CD4-positive, alpha-beta T cell treated with Interleukin-4 for 4 hours (primary cell): ENCODE data around the gene KLHL11.
"Not testable (repeated sequence)": the region's sequence is repeated elsewhere in the genome, so short reads cannot be mapped to it uniquely, and the experiment has no call there.

ENCODE experiments used
- DNase-seq: peaks from one replicate; pipeline ENCODE4 v3.0.0-alpha.2; 2020

Gene KLHL11

GRCh38 chr17:41888332-41888965 lies 23.2 kb upstream of the KLHL11 start:
- no peak for DNase-seq

GRCh38 chr17:41885733-41886132 lies 20.5 kb upstream of the KLHL11 start:
- no peak for DNase-seq

GRCh38 chr17:41882756-41883155 lies 17.5 kb upstream of the KLHL11 start:
- no peak for DNase-seq

- no peak for DNase-seq
Observed at GRCh38 chr17:41880130-41880529, 14.9 kb upstream of the KLHL11 start.

DNA sequence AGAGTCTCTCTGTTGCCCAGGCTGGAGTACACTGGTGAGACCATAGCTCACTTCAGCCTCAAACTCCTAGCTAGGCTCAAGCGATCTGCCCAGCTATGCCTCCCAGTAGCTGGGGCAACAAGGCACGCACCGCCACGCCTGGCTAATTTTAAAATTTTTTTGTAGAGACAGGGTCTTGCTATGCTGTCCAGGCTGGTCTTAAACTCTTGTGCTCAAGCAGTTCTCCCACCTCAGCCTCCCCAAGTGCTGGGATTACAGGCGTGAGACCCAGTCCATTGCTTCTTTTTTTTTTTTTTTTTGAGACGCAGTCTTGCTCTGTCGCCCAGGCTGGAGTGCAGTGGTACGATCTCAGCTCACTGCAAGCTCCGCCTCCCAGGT lies 9.1 kb upstream of the KLHL11 start:
- DNase-seq = not testable (repeated sequence)

DNA sequence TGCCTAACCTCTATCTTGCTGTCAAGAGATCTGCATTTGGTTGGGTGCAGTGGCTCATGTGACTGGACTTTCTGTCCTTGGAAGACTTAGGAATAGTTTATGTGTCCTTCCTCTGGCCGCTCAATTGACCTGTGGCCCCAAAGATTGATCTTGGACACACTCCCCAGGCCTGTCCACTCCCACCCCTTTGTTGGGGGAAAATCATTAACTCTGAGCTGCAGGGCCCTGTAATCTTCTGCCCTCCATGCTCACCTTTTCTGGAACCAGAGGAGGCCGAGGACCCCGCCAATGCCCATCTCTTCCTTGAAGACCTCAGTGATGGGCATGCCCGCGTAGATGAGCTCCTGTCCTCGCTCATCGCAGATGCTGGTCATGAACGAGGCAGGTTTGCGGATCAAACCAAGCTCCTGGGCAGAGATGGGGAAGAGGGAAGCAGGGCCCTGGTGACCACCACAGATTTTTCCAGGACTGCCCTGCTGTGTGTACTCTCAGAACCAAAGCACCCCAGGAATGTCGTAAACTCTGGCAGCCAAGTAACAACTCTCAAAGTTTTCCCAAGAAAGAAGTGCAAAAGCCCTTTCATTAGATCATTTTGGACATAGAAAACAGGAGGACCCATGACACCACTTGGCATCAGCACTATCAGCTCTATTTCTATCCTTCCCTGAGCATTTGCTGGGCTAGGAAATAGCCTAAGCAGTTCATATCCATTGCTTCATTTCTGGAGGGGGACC lies 8.5 kb upstream of the KLHL11 start:
- no peak for DNase-seq

GRCh38 chr17:41871789-41872188 lies 6.6 kb upstream of the KLHL11 start:
- DNase-seq = no peak

GRCh38 chr17:41870627-41871026 lies 5.4 kb upstream of the KLHL11 start:
- no peak for DNase-seq

DNA sequence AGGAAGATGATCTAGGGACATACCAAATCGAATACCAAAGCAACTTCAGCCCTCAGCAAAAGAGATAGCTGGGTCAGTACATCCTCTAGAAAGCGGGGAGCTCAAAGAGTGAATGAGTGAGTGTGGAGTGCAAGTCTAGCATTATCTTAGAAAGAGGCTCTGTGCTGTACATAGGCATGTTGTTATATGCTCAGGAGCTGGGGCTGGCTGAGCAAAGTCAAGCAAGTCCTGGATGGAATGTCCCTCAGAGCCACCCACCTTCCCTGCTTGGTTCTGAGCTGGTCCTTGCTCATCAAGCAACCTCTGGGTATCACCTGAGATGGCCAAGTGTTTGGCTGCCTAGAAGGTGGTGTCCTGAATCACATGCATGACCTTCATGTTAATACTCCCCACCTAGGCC lies 4.9 kb upstream of the KLHL11 start:
- no peak for DNase-seq

- no peak for DNase-seq
Observed at GRCh38 chr17:41869426-41869825, 4.2 kb upstream of the KLHL11 start.

- peak; percentile 20 for DNase-seq
Observed at GRCh38 chr17:41868568-41868967, 3.3 kb upstream of the KLHL11 start.

GRCh38 chr17:41865596-41865893 lies 322 bp upstream of the KLHL11 start:
- DNase-seq = no peak

DNA sequence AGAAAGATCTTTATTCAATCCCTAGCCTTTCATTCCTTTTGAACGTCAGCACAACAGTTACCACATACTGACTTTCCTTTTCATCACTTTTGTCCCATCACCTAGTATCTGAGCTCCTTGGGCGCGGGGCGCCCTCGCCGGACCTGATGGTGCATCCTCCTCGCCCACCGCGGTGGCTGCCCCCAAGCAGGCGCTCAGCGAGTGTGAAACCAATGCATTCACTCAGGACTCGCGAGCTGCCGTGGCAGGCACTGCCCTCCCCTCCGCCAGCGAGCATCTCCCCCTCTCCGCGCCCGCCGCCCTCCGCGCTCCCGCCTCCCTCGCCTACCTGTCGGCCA lies 756 bp downstream of the KLHL11 start:
- peak; percentile 58 for DNase-seq

- DNase-seq = no peak
Observed at GRCh38 chr17:41863074-41863848, 2.0 kb downstream of the KLHL11 start.

DNA sequence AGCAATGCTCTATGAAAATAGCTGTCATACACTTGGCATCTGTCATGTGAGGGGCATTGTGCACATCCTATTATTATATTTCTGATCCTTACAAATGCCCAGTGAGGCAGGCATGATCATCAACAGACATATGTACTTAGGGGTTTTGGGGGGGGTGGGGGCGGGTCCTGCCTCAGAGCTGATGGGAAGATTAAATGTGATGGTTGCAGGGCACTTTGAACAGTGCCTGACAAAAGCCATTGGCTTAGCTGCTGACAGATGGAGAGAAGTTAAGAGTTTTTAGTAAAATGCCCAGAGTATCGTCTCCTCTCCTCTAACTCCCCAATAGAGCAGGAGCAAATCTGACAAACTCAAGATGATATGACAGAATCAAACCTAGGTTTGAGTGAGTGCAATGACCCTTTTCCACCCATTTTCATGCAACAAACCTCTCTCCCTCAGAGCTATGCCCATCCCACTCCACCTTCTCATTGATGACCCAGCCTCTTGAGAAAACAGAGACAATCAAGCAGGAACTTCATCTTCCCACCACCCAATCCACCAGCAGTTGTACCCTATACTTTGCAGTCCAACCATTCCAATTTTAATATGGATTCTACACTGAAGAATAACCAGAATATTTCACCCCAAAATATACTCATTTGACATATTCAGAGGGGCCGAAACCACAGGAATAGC lies 4.8 kb downstream of the KLHL11 start:
- DNase-seq = no peak

- DNase-seq = not testable (repeated sequence)
Observed at GRCh38 chr17:41851382-41851781, 13.8 kb downstream of the KLHL11 start.

- no peak for DNase-seq
Observed at GRCh38 chr17:41849251-41849990, 15.8 kb downstream of the KLHL11 start.

DNA sequence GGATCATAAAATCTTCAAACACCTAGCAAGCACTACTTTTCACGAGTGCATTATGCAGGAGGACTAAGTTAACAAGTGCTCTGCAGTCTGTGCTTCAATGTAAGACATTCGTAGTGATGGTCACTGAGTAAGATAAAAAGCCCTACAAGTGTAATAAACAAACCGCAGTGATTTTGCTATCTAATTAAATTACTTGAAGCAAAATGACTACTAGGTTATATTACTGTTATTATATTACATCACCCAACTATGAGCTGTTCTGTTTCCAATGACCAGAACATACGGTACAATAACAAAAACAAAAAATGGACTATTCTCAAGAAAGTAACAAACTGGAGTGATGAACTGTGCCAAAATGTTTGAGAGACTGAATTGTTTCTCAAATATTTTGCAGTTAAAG lies 16.4 kb downstream of the KLHL11 start:
- no peak for DNase-seq

GRCh38 chr17:41844971-41845370 lies 20.3 kb downstream of the KLHL11 start:
- DNase-seq = no peak

DNA sequence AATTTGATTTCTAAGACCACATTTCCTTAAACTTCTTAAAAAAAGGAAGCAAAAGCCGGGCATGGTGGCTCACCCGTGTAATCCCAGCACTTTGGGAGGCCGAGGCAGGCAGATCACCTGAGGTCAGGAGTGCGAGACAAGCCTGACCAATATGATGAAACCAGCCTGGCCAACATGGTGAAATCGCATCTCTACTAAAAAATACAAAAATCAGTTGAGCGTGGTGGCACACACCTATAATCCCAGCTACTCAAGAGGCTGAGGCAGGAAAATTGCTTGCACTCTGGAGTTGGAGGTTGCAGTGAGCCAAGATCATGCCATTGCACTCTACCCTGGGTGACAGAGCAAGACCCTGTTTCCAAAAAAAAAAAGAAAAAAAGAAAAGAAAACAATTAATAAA lies 24.4 kb downstream of the KLHL11 start:
- DNase-seq = not testable (repeated sequence)

DNA sequence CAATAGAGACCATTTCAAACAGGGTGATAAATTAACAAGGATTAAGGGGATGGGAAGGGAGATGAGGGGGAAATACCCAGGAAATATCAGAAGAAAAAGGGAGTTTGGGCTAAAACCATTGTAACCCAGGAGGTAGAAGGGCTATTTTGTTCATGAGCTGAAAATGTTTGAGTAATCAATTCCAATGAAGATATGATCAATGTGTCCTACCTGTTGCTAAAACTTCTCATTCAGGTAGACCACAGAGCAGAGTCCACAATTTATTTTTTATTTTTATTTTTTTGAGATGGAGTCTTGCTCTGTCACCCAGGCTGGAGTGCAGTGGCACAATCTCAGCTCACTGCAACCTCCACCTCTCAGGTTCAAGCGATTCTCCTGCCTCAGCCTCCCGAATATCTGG lies 25.8 kb downstream of the KLHL11 start:
- DNase-seq = not testable (repeated sequence)

- DNase-seq = no peak
Observed at GRCh38 chr17:41837761-41838538, 27.3 kb downstream of the KLHL11 start, which contains the start of gene KLHL10. Gene KLHL10 (plus strand): TSS chr17:41837825. CDS start chr17:41837933, 108 bp downstream.
